Measurements from ENCODE around the gene GRIN2A. TPM values are rescaled to one million over a fixed set of nuclear protein-coding genes. Genes with fewer than 3 reads are reported as not detected.

The GRIN2A gene
- total and polyA plus RNA-seq, 3 donors from 2014 or later: 7.0 to 20.3 (median 10.4) TPM

GRCh38 chr16:9805109-9805508 lies 377.1 kb downstream of the GRIN2A start:
- TF ChIP-seq POLR2A (IDR thresholded peaks at IDR 0.05): no peak
- no peak for TF ChIP-seq CTCF (IDR thresholded peaks at IDR 0.05)
- Histone ChIP-seq H3K9me3 (no peaks in the 10 kb centered on the region), H3K4me3 (no peak overlapping the region), H3K36me3 (ENCODE audit: low read depth, missing control alignments) (no peaks in the 10 kb centered on the region), H3K4me1 (no peaks in the 10 kb centered on the region), H3K27ac (no peak overlapping the region), H3K27me3 (no peaks in the 10 kb centered on the region)
- intact Hi-C loops (cut with DNase I; ENCODE audit: low total_unique reads): no loop called here
- no peak for DNase-seq
- WGBS, 2 donors: 85 to 91% methylated on average over 2 of the region's 2 CpGs

- Histone ChIP-seq H3K9me3 (no peaks in the 10 kb centered on the region), H3K36me3 (ENCODE audit: low read depth, missing control alignments) (no peaks in the 10 kb centered on the region), H3K27ac (no peak overlapping the region), H3K27me3 (no peaks in the 10 kb centered on the region), H3K4me1 (no peaks in the 10 kb centered on the region), H3K4me3 (no peak overlapping the region)
- DNase-seq: no peak
- 90 to 100% methylated on average over 1 of the region's 1 CpG for WGBS, 2 donors
- intact Hi-C loops (cut with DNase I; ENCODE audit: low total_unique reads): no loop called here
- TF ChIP-seq POLR2A (IDR thresholded peaks at IDR 0.05) (no peak), CTCF (IDR thresholded peaks at IDR 0.05) (no peak)
Measured at GRCh38 chr16:9802160-9802559, 380.1 kb downstream of the GRIN2A start.

- DNase-seq: no peak
- TF ChIP-seq CTCF (IDR thresholded peaks at IDR 0.05) (no peak), POLR2A (IDR thresholded peaks at IDR 0.05) (no peak)
- Histone ChIP-seq H3K27ac (no peak overlapping the region), H3K27me3 (no peaks in the 10 kb centered on the region), H3K4me1 (no peaks in the 10 kb centered on the region), H3K4me3 (no peak overlapping the region), H3K36me3 (ENCODE audit: low read depth, missing control alignments) (no peaks in the 10 kb centered on the region), H3K9me3 (no peaks in the 10 kb centered on the region)
- intact Hi-C loops (cut with DNase I; ENCODE audit: low total_unique reads): no loop called here
- 87 to 100% methylated on average over 1 of the region's 1 CpG for WGBS, 2 donors
Measured at GRCh38 chr16:9801651-9802050, 380.6 kb downstream of the GRIN2A start.

GRCh38 chr16:9800186-9800738 lies 382.0 kb downstream of the GRIN2A start:
- TF ChIP-seq POLR2A (IDR thresholded peaks at IDR 0.05): no peak
- no peak for TF ChIP-seq CTCF (IDR thresholded peaks at IDR 0.05)
- no peaks in the 10 kb centered on the region for H3K9me3 ChIP-seq
- no peak for DNase-seq
- intact Hi-C loops (cut with DNase I; ENCODE audit: low total_unique reads): no loop called here
- H3K27ac ChIP-seq: no peak overlapping the region
- WGBS, 2 donors: 57 to 59% methylated on average over 6 of the region's 6 CpGs
- H3K4me1 ChIP-seq: no peaks in the 10 kb centered on the region
- H3K36me3 ChIP-seq (ENCODE audit: low read depth, missing control alignments): no peaks in the 10 kb centered on the region
- H3K4me3 ChIP-seq: no peak overlapping the region
- H3K27me3 ChIP-seq: no peaks in the 10 kb centered on the region

- intact Hi-C loops (cut with DNase I; ENCODE audit: low total_unique reads): no loop called here
- WGBS, 2 donors: 69 to 89% methylated on average over 8 of the region's 8 CpGs
- no peaks in the 10 kb centered on the region for H3K9me3 ChIP-seq
- DNase-seq: no peak
- no peak overlapping the region for H3K27ac ChIP-seq
- no peaks in the 10 kb centered on the region for H3K27me3 ChIP-seq
- H3K36me3 ChIP-seq (ENCODE audit: low read depth, missing control alignments): no peaks in the 10 kb centered on the region
- TF ChIP-seq CTCF (IDR thresholded peaks at IDR 0.05) (no peak), POLR2A (IDR thresholded peaks at IDR 0.05) (no peak)
- no peak overlapping the region for H3K4me3 ChIP-seq
- H3K4me1 ChIP-seq: no peaks in the 10 kb centered on the region
Measured at GRCh38 chr16:9798952-9799580, 383.2 kb downstream of the GRIN2A start.
